COR-L47 (cell line): Measurements from ENCODE around the gene NSRP1.
A peak's percentile ranks its signal among the peaks of the same experiment; 100 is the strongest.
"Not testable (repeated sequence)": the region's sequence is repeated elsewhere in the genome, so short reads cannot be mapped to it uniquely, and the experiment has no call there.

Experiments
- DNase-seq: peaks from one replicate; lab custom pipeline; 2025; lab: John Stamatoyannopoulos, UW

NSRP1 gene

DNA sequence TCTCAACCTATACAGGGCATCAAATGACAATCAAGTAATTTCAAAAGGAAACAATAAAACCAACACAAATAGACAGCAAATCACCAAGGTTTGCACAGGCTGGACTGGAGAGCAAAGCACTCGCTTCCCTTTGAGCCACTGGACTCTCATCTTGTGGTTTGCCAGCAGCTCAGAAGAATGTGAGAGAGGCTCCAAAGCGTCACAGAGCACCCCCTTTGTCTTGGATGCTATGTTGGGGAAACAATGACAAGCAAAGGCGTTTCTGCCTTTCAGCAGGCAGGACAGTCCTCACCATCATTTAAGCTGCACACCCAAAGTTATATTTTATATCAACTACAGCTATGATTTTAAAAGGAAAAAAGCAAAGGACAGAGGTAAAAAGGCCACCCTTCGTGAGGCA lies 105.6 kb downstream of the NSRP1 start:
- DNase-seq: no peak

DNA sequence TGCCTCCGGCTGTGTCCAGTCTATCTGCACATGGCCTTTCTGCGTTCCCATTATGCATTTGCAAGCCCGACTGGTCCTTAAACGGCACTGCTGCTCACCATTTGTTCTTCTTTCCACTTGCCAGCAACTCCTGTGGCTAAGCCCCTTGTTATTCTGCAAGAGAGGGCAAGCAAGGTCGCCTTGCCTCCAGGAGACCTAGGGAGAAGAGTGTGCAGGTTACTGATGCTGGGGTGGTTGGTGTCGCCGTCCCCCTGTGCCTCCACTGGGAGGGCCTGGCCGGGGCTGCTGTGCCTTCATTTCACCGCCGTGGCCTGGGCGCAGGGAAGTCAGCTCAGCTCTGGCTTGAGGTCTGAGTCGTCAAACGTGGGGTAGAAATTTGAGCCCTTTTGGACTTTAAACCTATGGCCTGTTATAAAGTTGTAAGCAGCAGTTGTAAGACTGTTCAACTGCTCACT lies 106.1 kb downstream of the NSRP1 start:
- DNase-seq: no peak

DNA sequence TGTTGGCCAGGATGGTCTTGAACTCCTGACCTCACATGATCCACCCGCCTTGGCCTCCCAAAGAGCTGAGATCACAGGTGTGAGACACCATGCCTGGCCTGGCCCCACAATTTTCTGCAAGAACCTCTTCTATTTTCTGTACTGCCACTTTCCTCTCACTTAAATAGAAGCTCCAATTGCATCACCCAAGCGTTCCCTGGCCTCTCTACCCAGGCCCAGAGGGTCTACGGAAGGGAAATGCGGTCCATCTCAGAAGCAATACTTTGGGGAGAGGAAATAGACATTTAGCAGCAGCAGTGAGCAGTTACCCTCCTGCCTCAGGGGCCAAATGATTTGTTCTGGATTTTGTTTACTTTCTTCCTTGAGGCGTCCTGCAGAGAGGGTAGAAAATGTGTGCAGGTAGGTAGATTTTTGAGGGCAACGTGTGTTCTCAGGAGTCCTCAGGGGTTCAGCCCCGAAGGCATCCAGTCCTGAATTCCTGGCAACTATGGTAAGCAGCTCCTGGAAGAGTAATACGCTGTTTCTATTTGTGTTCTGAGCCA lies 107.9 kb downstream of the NSRP1 start:
- DNase-seq: no peak

GRCh38 chr17:30225112-30225511 lies 108.5 kb downstream of the NSRP1 start:
- no peak for DNase-seq

DNA sequence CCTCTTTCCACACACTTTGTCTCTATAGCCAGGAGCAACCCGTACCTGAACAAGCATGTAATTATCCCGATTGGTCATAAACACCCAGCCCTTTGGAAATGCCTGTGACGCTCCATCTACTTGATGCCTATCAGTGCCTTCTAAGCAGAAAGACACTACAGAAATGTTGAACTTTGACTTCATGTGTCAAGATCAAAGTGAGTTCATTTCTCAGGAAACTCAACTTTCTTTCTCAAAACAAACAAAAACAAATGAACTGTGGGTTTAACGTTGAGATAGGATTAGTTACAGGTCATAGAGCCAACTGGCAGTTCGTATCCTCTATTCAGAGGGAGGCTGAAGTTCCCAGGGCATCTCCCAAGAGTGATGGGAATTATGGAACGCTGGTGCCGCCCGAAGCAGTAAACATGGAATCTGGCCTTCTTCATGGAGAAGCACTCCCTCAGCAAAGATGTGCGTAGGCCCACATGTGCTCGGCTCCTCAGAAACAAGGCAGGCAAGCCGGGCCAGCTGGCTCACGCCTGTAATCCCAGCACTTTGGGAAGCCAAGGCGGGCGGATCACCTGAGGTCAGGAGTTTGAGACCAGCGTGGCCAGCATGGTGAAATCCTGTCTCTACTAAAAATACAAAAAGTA lies 109.4 kb downstream of the NSRP1 start:
- no peak for DNase-seq

- DNase-seq: no peak
These were observed 110.3 kb downstream of the NSRP1 start for GRCh38 chr17:30226878-30227277.

- no peak for DNase-seq
These were observed 111.4 kb downstream of the NSRP1 start for GRCh38 chr17:30228011-30228410.

GRCh38 chr17:30229012-30229411 lies 112.4 kb downstream of the NSRP1 start:
- DNase-seq: no peak

- DNase-seq: not testable (repeated sequence)
These were observed 113.4 kb downstream of the NSRP1 start for GRCh38 chr17:30230009-30230408.

GRCh38 chr17:30230596-30231125 lies 114.0 kb downstream of the NSRP1 start:
- no peak for DNase-seq

DNA sequence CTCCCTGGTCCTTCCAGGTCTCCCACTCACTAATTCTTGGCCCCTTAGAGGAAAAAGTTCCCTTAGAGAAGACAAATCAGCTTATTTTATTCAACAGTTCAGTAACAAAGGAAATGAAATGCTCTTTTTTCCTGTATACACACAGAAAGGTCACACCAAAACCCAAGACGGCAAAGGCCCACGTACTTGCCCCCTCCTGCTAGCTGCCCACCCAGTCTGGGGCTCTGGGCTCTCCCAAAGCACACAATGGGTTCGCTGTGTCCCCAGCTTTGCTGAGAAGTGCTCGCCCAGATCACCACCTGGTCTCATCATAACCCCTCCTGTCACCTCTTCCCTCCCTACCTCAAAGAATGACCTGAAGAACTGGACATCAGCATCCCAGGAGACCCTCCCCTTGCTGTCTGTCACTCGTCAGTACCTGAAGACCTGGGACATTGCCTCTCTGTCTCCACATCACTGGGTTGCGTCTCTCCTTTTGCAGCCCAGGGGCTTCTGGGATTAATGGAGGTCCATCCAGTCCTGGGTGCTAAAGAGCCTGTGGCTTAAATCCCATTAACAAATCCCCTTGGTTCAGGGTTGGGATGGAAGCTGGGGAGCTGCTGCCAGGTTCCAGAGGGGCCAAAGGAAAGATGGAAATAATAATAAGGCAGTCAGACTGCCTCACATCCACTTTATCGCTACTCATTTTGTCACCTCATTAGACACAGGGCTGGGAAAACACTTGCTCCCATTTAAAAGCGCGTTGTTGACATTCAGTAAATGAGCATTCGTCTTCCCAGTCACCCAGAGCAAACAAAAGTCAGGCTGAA lies 115.6 kb downstream of the NSRP1 start:
- peak; percentile 44 for DNase-seq

DNA sequence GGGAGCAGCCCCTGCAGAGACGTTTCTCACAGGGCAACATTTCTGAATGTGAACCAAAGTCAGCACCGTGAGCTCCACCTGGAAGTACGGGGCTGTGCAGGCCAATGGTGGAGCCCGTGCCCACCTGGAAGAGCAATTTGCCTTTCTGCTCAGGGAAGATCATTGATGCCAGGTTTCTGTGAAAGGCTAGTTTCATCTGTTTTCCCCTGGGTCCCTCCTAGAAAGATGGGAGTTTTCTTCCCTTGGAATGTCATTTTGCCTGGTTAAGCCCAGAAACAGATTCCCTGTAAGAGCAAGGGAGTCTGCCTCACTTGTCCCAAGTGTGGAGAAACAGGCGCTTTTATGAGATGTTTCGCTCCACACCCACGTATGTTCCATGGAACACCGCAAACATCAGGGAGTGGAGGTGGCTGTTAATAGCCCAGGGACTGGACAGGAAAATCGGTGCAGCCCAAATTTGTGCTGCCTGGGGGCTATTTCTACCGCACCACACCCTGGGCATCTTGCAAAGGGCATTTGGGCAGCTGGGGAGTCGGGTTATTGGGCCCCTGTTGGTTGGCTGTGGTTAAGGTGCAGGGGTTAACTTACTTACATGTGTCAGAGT lies 116.3 kb downstream of the NSRP1 start:
- no peak for DNase-seq

GRCh38 chr17:30234296-30234695 lies 117.7 kb downstream of the NSRP1 start:
- DNase-seq: no peak

GRCh38 chr17:30234964-30235363 lies 118.3 kb downstream of the NSRP1 start:
- DNase-seq: no peak

GRCh38 chr17:30235386-30236296 lies 119.0 kb downstream of the NSRP1 start, which contains the start of gene SLC6A4:
TSS of gene SLC6A4 (minus strand) at chr17:30235697. CDS start at chr17:30221958, 13,739 bp downstream.
- no peak for DNase-seq
